ENCODE data around the gene UNK. TPM values are rescaled to one million over a fixed set of nuclear protein-coding genes. Genes with fewer than 3 reads are reported as not detected.

The UNK gene
- total RNA-seq, 1 experiment from 2014 or later: 35.4 TPM

GRCh38 chr17:75739801-75740200, 44.8 kb upstream of the UNK start:
- H3K27me3 Mint-ChIP-seq (ENCODE audit: low read depth): no peaks in the 10 kb centered on the region
- H3K36me3 Mint-ChIP-seq: no peaks in the 10 kb centered on the region
- DNase-seq (ENCODE audit: low spot score) (no peak), ATAC-seq (no peak)
- ChIA-PET CTCF (interaction anchor here (1.2 to 3.6 kb wide), 4 partner anchors 14 to 257 kb away, joined by 3 to 27 read pairs (median 6); partner anchors contain the start of gene SMIM5), POLR2A (no interaction called here)
- no peaks in the 10 kb centered on the region for H3K9me3 Mint-ChIP-seq
- H3K27ac Mint-ChIP-seq: no peak overlapping the region
- no peak overlapping the region for H3K4me3 Mint-ChIP-seq
- TF ChIP-seq NFYB (CRISPR knock-in tag; conservative IDR thresholded peaks at IDR 0.05; ENCODE audit: low read depth) (no peak), FOXP4 (CRISPR knock-in tag; IDR thresholded peaks at IDR 0.05) (no peak), PREB (CRISPR knock-in tag; IDR thresholded peaks at IDR 0.05; ENCODE audit: borderline replicate concordance) (no peak), EMX1 (CRISPR knock-in tag; IDR thresholded peaks at IDR 0.05) (no peak), CTCF (IDR thresholded peaks at IDR 0.05) (no peak), ZNF263 (CRISPR knock-in tag; IDR thresholded peaks at IDR 0.05; ENCODE audit: low read depth) (no peak), ATF3 (CRISPR knock-in tag; conservative IDR thresholded peaks at IDR 0.05) (no peak), ZMAT4 (CRISPR knock-in tag; IDR thresholded peaks at IDR 0.05) (no peak), MXD4 (CRISPR knock-in tag; IDR thresholded peaks at IDR 0.05; ENCODE audit: borderline replicate concordance) (no peak)
- no peaks in the 10 kb centered on the region for H3K4me1 Mint-ChIP-seq

GRCh38 chr17:75740215-75740614, 44.4 kb upstream of the UNK start:
- POLR2A ChIA-PET: no interaction called here
- no peak for TF ChIP-seq CDX4 (CRISPR knock-in tag; IDR thresholded peaks at IDR 0.05; ENCODE audit: borderline replicate concordance)
- no peak for TF ChIP-seq SP1 (CRISPR knock-in tag; conservative IDR thresholded peaks at IDR 0.05)
- TF ChIP-seq ETV6 (CRISPR knock-in tag; IDR thresholded peaks at IDR 0.05): no peak
- no peak for TF ChIP-seq USF1 (CRISPR knock-in tag; IDR thresholded peaks at IDR 0.05)
- TF ChIP-seq SOX15 (CRISPR knock-in tag; IDR thresholded peaks at IDR 0.05): no peak
- no peak for TF ChIP-seq PRDM15 (CRISPR knock-in tag; IDR thresholded peaks at IDR 0.05)
- TF ChIP-seq ZSCAN18 (CRISPR knock-in tag; IDR thresholded peaks at IDR 0.05): no peak
- TF ChIP-seq SMAD3 (CRISPR knock-in tag; IDR thresholded peaks at IDR 0.05; ENCODE audit: borderline replicate concordance): no peak
- TF ChIP-seq ATF6 (CRISPR knock-in tag; IDR thresholded peaks at IDR 0.05): no peak
- no peak for TF ChIP-seq TEAD4 (CRISPR knock-in tag; IDR thresholded peaks at IDR 0.05)
- no peak for TF ChIP-seq MLX (CRISPR knock-in tag; IDR thresholded peaks at IDR 0.05)

More at GRCh38 chr17:75740215-75740614, 44.4 kb upstream of the UNK start:
- DNase-seq (ENCODE audit: low spot score) (no peak), ATAC-seq (no peak)
- H3K4me3 Mint-ChIP-seq: no peak overlapping the region
- H3K36me3 Mint-ChIP-seq: no peaks in the 10 kb centered on the region
- H3K27ac Mint-ChIP-seq: no peak overlapping the region
- CTCF ChIA-PET: interaction anchor here (0.8 to 1.9 kb wide), 5 partner anchors 10 to 258 kb away, joined by 3 to 9 read pairs (median 4); partner anchors contain the start of gene SMIM5
- no peaks in the 10 kb centered on the region for H3K9me3 Mint-ChIP-seq
- no peaks in the 10 kb centered on the region for H3K27me3 Mint-ChIP-seq (ENCODE audit: low read depth)
- no peaks in the 10 kb centered on the region for H3K4me1 Mint-ChIP-seq

All from WTC11 (cell line).